NCI-H82 treated with DMSO at 0.1 percent for 48 hours (cell line): Measurements from ENCODE around the gene NTRK2.

Experiments used
- DNase-seq: peaks from one replicate; lab custom pipeline; 2025; ENCODE audit not compliant: unreplicated experiment; lab: John Stamatoyannopoulos, UW

NTRK2 gene

GRCh38 chr9:85004818-85005413, 335.4 kb downstream of the NTRK2 start:
- peak; percentile 1 for DNase-seq

DNA sequence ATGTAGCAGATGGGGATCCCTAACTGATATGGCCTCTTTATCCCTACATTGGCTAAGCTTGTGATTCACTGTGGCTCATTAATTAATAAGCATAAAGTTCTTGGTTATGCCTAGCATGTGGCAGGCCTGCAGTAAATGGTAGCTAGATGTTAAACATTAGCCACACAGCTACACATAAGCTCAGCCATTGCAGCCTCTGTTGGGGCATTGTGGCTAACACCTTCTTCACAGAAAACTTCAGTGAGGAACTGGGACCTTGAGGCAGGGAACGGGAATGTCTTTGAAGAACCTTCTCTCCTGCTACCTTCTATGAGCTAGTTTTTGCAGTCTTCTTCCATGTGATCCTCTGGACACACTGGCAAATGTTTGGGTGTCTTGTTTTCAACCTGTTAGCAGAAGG, 338.2 kb downstream of the NTRK2 start:
- no peak for DNase-seq

- no peak for DNase-seq
These were observed 338.7 kb downstream of the NTRK2 start for GRCh38 chr9:85008215-85008614.

DNA sequence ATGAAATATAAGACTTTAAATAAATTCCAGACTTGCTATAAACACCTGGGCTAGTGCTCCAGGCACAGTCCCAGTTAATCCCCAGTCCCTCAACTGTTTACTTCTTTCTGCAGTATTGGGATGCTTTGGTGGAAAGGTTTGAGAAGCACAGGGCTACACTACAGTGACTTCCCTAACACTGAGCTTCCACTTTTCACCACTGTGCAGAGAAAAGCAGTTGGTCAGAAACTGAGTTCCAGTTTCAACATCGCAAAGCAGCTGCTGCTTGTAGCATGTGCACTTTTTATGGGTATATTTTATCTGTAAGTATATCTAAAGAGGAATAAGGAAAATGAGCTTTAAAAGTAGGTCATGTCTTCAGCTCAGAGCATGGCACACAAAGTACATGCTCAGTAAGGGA, 339.7 kb downstream of the NTRK2 start:
- no peak for DNase-seq

DNA sequence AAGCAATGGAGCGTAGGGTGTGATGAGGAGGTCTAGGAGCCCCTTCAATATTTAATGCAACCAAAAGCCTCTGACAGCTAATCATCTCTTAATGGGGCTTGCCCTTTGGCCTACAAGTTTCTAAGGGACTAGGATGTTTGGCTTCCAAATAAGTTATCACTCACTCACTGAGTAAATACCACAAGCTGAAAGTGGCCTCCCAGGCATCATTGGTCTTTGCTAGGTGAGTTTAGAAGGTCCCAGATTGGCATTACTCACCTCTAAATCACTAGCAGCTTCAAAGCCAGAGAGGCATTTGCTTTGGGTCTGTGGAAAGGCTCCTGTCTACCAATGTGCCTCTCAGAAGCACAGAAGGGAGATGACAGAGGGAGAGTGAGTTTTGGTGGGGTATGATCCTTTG, 344.2 kb downstream of the NTRK2 start:
- no peak for DNase-seq

GRCh38 chr9:85014292-85014691, 344.8 kb downstream of the NTRK2 start:
- DNase-seq, result no peak

- DNase-seq, result no peak
These were observed 347.0 kb downstream of the NTRK2 start for GRCh38 chr9:85016384-85017006.

DNA sequence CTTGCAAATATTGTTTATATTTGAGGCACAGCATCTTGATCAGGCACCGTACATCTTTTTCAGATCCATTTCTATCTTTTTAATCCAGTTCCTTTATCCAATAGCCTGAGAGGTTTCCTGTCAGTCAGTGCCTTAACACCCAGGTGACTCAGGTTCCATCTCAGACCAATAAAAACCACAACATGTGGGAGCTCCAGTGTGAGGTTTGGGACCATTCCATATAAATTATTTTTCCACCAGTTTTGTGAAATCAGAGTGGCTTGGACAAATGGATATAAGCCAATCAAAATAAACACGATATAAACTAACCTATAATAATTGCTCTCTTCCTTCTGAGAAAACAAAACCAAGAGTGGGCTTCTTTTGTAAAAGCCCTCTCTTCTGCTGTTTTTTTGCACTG, 351.3 kb downstream of the NTRK2 start:
- DNase-seq, result no peak

DNA sequence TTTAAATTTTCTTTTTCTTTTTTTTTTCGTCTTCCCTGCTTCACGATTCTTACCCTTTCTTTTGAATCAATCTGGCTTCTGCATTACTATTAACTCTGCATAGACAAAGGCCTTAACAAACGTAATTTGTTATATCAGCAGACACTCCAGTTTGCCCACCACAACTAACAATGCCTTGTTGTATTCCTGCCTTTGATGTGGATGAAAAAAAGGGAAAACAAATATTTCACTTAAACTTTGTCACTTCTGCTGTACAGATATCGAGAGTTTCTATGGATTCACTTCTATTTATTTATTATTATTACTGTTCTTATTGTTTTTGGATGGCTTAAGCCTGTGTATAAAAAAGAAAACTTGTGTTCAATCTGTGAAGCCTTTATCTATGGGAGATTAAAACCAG, 352.2 kb downstream of the NTRK2 start:
- no peak for DNase-seq

- no peak for DNase-seq
These were observed 354.8 kb downstream of the NTRK2 start for GRCh38 chr9:85024374-85024773.

- no peak for DNase-seq
These were observed 356.1 kb downstream of the NTRK2 start for GRCh38 chr9:85025638-85026037.

GRCh38 chr9:85027870-85028269, 358.3 kb downstream of the NTRK2 start:
- no peak for DNase-seq

DNA sequence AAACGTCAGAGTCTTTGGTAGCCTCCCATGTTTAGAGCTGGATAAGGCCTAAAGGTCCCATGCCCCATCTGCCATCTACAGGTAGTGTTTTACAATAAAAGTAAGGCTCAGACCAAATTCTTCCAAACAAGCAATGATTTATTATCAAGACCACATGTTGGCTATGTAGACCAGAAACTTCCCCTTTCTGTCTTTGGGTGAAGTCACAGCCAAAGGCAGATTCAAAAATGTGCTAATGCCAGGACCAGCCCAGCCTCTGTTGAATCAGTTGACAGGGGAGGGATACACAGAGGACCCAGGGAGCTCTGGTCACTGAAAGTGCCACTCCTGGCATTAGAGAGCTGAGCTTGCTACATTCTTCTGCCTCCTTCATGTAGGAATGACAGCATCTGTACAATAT, 360.8 kb downstream of the NTRK2 start:
- no peak for DNase-seq

- no peak for DNase-seq
These were observed 367.0 kb downstream of the NTRK2 start for GRCh38 chr9:85036496-85036895.

- no peak for DNase-seq
These were observed 368.5 kb downstream of the NTRK2 start for GRCh38 chr9:85038061-85038460.

DNA sequence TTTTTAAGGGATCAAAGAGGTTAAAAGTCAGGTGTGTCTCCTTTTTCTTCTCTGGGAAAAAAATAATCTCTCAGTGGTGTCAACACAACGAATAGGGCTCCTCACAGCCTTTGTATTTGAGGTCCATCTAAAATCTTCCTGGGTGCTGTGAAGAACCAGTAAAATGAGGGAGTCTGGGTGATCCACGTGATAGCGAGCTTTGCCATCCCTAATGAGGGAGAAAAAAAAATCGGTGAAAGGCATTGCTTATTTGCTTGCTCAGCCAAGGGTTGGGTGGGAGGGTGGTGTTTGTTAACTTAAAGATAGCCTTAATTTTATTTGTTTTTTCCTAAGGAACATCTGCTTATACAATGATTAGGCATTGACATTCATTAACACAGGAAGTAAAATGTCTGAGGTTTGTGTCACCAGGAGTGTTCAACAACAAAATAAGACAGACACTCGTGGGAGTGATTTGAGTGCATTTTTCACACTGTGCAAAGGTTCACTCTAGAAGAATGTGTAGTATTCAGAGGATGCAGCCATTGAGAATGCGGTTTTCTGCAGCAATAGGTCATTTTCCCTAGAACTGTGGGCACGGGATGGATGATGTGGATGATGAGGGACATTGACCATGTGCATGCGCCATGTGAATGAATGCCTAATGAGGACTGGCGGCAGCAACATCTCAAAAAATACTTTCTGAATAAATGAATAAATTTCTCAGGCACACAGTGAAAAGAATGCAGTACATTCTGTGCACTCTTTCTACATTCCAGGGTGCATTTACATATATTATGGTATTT, 369.5 kb downstream of the NTRK2 start:
- DNase-seq, result no peak

DNA sequence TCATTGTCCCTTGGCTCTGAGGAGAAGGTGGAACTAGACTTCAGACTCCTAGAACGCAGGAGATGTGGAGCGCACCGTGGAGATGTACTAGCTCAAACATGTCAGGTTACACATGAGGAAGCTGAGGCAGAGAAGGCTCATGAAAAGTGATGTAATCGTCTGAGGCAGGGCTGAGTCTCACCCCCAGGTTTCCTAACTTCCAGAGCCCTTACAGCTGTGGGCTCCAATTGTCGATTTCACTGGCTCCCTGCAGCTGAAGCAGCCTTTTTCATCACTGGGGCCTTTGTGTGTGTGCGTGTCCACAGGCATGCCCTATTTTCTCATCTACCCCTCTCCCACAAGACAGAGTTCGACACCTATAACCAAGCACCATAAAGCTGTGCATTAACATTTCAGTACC, 370.6 kb downstream of the NTRK2 start:
- no peak for DNase-seq

DNA sequence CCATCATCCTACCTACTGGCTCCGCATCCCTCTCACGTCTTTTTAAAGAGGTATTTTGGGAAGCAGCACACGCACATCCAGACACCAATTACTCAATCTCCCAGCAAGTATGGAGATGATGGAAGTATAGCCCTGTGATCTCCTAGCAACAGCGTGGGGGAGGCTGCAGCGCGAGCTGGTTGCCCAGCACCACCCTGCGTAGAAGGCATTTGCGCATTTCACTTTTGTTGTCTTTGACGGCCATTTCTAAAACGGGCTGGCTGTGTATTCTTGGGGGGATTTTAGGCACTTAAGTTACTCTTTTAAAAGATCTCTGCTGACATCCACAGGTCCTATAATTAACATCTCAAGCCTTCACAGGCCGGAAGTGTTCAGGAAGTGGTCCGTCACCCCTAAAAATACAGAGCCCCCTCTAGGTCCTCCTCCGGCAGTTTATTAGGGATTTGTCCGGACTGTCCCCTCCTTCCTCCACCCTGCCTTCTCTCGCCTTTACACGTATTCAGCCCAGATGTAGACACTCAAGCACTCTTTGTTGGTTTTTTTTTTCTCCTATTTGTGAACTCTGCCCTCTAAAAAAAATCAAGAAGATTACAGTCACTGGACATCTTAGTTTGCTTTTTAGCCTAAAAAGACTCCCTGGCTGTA, 371.4 kb downstream of the NTRK2 start:
- DNase-seq, result no peak

DNA sequence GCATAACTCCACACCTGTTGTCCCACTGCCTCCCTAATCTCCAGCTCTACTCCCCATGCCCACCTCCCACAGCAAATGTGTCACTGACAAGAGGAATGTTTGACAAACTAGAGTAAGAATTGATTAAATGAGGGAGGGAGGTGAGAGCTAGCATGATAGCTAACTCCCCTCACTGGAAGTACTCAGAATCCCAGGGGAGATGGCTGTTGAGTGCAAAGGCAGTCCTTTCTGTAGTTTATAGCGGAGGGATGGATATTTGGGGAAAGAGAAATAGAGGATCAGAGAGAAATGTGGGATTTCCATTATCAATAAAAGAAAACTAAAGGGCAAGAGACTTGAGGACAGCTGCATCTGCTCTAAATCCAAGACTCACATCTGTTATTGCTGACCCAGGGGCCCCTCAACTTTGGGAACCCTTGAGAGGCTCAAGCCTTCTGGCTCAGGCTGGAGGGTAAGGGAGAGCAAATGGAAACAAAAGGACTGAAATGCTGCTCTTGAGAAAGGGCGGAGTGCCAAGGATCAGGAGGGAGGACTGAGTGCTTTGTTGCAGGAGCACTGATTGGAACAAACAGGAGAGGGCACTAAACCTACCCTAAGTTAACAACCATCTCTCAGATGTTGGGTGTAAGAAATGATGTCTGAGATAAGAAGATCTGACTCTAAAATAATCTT, 372.1 kb downstream of the NTRK2 start:
- DNase-seq, result no peak

DNA sequence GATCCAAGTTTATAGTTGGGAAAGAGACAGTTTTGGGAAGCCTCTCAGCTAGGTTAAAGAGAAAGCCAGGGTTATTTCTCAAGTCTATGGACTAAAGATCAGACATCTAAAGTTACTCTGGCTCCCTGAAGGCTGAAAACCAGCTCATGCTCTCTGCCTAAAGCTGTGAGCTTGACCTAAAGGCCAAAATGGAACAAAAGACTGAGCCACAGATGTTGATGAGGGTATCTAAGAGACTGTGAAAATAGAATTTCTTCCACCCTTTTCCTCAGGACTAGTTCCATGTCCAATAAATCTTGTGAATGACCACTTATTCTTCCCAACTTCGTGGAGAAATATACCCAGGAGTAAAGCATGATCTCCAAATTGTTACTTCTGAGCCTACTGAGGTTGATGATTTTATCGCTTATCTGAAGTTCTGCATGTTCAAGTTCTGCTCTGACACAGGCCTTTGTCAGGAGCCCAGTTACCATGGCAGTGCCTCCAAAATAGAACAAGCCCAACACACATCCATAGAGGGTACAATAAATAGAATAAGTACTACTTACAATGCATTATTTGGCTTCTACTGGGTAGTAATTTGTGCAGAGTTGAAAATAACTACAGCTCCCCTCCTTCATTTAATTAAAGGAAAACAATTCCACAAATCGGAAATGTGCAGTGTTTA, 373.6 kb downstream of the NTRK2 start:
- no peak for DNase-seq

DNA sequence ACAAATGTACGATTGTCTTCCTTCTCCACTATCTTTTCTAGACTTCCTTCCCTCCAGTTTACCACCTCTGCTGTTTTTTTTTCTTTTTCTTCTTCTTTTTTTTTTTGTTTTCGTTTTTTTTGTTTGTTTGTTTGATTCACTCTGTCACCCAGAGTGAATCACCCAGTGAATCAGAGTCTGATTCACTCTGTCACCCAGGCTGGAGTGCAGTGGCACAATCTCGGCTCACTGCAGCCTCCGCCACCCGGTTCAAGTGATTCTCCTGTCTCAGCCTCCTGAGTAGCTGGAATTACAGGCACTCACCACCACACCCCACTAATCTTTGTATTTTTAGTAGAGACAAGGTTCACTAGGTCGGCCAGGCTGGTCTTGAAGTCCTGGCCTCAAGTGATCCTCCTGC, 375.7 kb downstream of the NTRK2 start:
- DNase-seq, result no peak
